OCI-LY3 (cell line): ENCODE measurements around the gene RNF141.

Experiments used
- H2AFZ ChIP-seq: fragments of 200-600, 300-600 bp; shearing (Covaris generic); 2 replicates; pipeline ENCODE4 v1.6.0; 2014; ENCODE audit warnings: antibody characterized with exemption, low read depth, low read length
- H3K27ac ChIP-seq: fragments of 200-600, 300-600 bp; sonication (generic); 2 replicates; pipeline ENCODE4 v1.5.1; 2014; ENCODE audit warnings: mild to moderate bottlenecking, low read length, moderate library complexity, mixed read lengths
- H3K27me3 ChIP-seq: fragments of 200-600, 300-600 bp; sonication (generic); 2 replicates; pipeline ENCODE4 v1.6.1; 2014; ENCODE audit warnings: low read depth, low read length, mixed read lengths
- H3K36me3 ChIP-seq: fragments of 200-600, 300-600 bp; sonication (generic); replicated peaks from 2 replicates; pipeline ENCODE3; 2014; ENCODE audit warnings: low read depth, low read length, mixed read lengths
- H3K4me1 ChIP-seq: fragments of 300-600, 200-600 bp; sonication (generic); 2 replicates; pipeline ENCODE4 v1.6.1; 2014; ENCODE audit warnings: low read length, mixed read lengths
- H3K4me2 ChIP-seq: fragments of 200-600, 300-600 bp; sonication (generic); 2 replicates; pipeline ENCODE4 v1.6.1; 2014; ENCODE audit warnings: low read length, mixed read lengths
- H3K4me3 ChIP-seq: fragments of 300-600, 200-600 bp; sonication (generic); 2 replicates; pipeline ENCODE4 v1.5.1; 2014; ENCODE audit warnings: antibody characterized with exemption, mild to moderate bottlenecking, low read length, moderate library complexity
- H3K79me2 ChIP-seq: fragments of 300-600, 200-600 bp; shearing (Covaris generic); 2 replicates; pipeline ENCODE4 v1.6.1; 2014; ENCODE audit warnings: mild to moderate bottlenecking, low read length, mixed read lengths
- H3K9ac ChIP-seq: fragments of 300-600, 200-600 bp; shearing (Covaris generic); 2 replicates; pipeline ENCODE4 v1.6.0; 2014; ENCODE audit warnings: mild to moderate bottlenecking, low read length, moderate library complexity
- H3K9me3 ChIP-seq: fragments of 200-600, 300-600 bp; shearing (Covaris generic); 2 replicates; pipeline ENCODE4 v1.6.1; 2014; ENCODE audit warnings: low read length, mixed read lengths; ENCODE audit not compliant: insufficient read depth
- H4K20me1 ChIP-seq: fragments of 200-600, 300-600 bp; sonication (generic); 2 replicates; pipeline ENCODE4 v1.6.1; 2016; ENCODE audit warnings: low read length, mixed read lengths; ENCODE audit not compliant: insufficient read depth
- CTCF ChIP-seq: fragments of 200-600, 300-600 bp; sonication (generic); IDR thresholded peaks from 2 replicates; pipeline ENCODE4 v1.5.1; 2014; ENCODE audit warnings: antibody characterized with exemption, low read length, low read depth
- EZH2phosphoT487 ChIP-seq: fragments of 200-600 bp; shearing (Covaris generic); IDR thresholded peaks from 2 replicates; pipeline ENCODE4 v1.6.1; 2018; ENCODE audit warnings: antibody characterized with exemption, mixed run types, low read depth

The RNF141 gene

GRCh38 chr11:10551845-10552352, 10.9 kb upstream of the RNF141 start:
- H3K4me3 ChIP-seq, result no peak overlapping the region
- H3K27ac ChIP-seq, result no peak overlapping the region
- H2AFZ ChIP-seq, result no peak overlapping the region
- H3K79me2 ChIP-seq, result no peaks in the 10 kb centered on the region
- no peaks in the 10 kb centered on the region for H3K36me3 ChIP-seq
- 0 out of 2 replicates have a peak, but pooled peaks cover 5% of the 10 kb centered on the region for H3K9me3 ChIP-seq
- peaks cover 28% of the 10 kb centered on the region for H3K27me3 ChIP-seq
- no peaks in the 10 kb centered on the region for H4K20me1 ChIP-seq
- TF ChIP-seq EZH2phosphoT487 (no peak), CTCF (no peak)
- no peaks in the 10 kb centered on the region for H3K4me1 ChIP-seq
- H3K9ac ChIP-seq, result no peak overlapping the region
- H3K4me2 ChIP-seq, result no peak overlapping the region

GRCh38 chr11:10551290-10551592, 10.3 kb upstream of the RNF141 start:
- Histone ChIP-seq H3K9ac (no peak overlapping the region), H3K27me3 (peaks cover 25% of the 10 kb centered on the region), H3K36me3 (no peaks in the 10 kb centered on the region), H4K20me1 (no peaks in the 10 kb centered on the region), H3K79me2 (no peaks in the 10 kb centered on the region), H3K4me3 (no peak overlapping the region), H3K4me2 (no peak overlapping the region), H2AFZ (no peak overlapping the region), H3K4me1 (no peaks in the 10 kb centered on the region), H3K9me3 (0 out of 2 replicates have a peak, but pooled peaks cover 5% of the 10 kb centered on the region), H3K27ac (no peak overlapping the region)
- no peak for TF ChIP-seq EZH2phosphoT487
- TF ChIP-seq CTCF, result no peak

GRCh38 chr11:10550503-10551289, 9.7 kb upstream of the RNF141 start:
- Histone ChIP-seq H3K79me2 (no peaks in the 10 kb centered on the region), H2AFZ (no peak overlapping the region), H3K36me3 (no peaks in the 10 kb centered on the region), H3K27ac (no peak overlapping the region), H3K27me3 (peaks cover 20% of the 10 kb centered on the region), H3K4me2 (no peak overlapping the region), H3K4me3 (no peak overlapping the region), H3K9ac (no peak overlapping the region), H3K9me3 (0 out of 2 replicates have a peak, but pooled peaks cover 5% of the 10 kb centered on the region), H4K20me1 (no peaks in the 10 kb centered on the region), H3K4me1 (no peaks in the 10 kb centered on the region)
- TF ChIP-seq EZH2phosphoT487 (no peak), CTCF (no peak)

GRCh38 chr11:10544491-10545465, 3.8 kb upstream of the RNF141 start:
- Histone ChIP-seq H3K4me3 (no peak overlapping the region), H3K27ac (no peak overlapping the region)

More at GRCh38 chr11:10544491-10545465, 3.8 kb upstream of the RNF141 start:
- no peak for TF ChIP-seq CTCF
- Histone ChIP-seq H3K79me2 (peaks cover 8% of the 10 kb centered on the region), H2AFZ (no peak overlapping the region), H3K9ac (no peak overlapping the region), H3K9me3 (no peaks in the 10 kb centered on the region), H3K27me3 (peaks cover 3% of the 10 kb centered on the region; the same call in 1 of the 2 replicates), H4K20me1 (no peaks in the 10 kb centered on the region), H3K4me1 (peaks cover 8% of the 10 kb centered on the region), H3K4me2 (no peak overlapping the region), H3K36me3 (no peaks in the 10 kb centered on the region)
